DMS53 treated with DMSO at 0.1 percent for 48 hours (cell line): ENCODE measurements around the gene CDH12.
"Not testable (repeated sequence)": the region's sequence is repeated elsewhere in the genome, so short reads cannot be mapped to it uniquely, and the experiment has no call there.

Experiments
- DNase-seq: peaks from one replicate; lab custom pipeline; 2025; ENCODE audit not compliant: unreplicated experiment; lab: John Stamatoyannopoulos, UW

CDH12 gene

DNA sequence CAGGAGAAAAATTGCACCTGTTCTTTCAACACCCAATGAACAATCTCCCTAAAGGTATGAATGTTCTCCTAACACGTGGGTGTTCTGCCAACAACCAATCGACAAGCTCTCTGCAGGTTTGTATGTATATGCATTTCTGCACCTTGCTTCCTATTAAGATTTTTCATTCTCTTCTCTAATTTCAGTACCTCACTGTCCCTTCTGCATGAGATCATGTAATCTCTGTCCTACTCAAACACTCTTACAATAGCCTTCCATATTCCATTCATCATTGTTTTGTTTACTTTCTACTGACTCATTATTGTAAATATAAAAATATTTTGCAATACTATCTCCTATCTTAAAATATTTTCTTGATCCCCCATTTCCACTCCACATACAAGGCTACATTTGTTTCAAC, 382.0 kb downstream of the CDH12 start:
- peak; percentile 75 for DNase-seq

- no peak for DNase-seq
These were observed 382.7 kb downstream of the CDH12 start for GRCh38 chr5:22470408-22470807.

DNA sequence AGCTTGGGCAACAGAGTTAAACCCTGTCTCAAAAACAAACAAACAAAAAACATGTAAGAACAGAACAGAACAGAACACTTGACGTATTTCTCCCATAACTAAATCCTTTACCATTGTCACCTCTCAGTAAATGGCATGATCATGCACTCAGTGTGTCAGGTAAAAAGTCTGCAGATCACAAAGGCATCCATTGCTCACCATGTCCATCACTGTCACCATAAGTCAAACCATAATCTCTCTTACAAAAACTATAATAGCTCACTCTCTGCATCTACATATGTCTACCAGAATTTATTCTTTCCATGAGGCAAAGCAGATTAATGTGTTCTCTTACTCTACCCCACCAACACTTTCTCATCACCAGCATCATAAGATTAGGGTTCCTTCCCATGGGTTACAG, 387.5 kb downstream of the CDH12 start:
- no peak for DNase-seq

- DNase-seq, result no peak
These were observed 388.0 kb downstream of the CDH12 start for GRCh38 chr5:22465177-22465576.

DNA sequence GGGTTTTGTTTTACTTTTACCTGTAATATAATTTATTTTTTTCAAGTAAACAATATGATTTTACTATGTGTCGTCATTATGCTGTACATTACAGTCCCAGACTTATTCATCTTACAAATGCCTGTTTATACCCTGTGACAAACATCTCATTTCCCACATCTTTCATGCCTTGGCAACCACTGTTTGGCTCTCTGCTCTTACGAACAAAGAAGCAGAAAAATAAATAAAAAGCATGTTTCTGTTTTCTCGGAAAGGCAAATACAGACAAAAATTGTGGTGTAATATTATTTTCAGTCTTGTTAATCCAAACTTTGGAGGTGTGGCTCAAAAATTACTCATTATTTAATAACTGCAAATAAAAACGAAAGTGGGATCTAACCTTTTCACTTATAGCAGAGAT, 393.0 kb downstream of the CDH12 start:
- DNase-seq, result no peak

DNA sequence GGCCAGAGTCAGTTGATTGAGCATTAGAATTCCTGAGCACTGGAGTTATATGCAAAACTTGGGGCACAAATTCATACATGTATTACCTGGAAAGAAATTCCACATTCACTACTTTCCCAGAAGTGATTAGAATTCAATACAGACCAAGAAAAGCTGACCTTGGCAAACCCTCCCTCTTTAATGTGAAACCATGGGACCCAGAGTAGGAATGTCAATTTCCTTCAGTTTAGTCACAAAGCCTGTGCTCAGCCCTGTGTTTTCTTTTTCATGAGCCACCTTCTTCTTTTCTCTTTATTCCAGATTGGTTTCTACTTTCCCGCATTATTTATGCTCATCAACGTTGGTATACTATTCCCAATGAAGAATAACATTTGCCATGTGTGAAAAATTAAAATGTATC, 420.2 kb downstream of the CDH12 start:
- DNase-seq, result no peak

GRCh38 chr5:22431840-22432239, 421.3 kb downstream of the CDH12 start:
- DNase-seq, result no peak

- peak; percentile 19 for DNase-seq
These were observed 421.7 kb downstream of the CDH12 start for GRCh38 chr5:22431406-22431805.

- DNase-seq, result no peak
These were observed 441.4 kb downstream of the CDH12 start for GRCh38 chr5:22411554-22412349.

DNA sequence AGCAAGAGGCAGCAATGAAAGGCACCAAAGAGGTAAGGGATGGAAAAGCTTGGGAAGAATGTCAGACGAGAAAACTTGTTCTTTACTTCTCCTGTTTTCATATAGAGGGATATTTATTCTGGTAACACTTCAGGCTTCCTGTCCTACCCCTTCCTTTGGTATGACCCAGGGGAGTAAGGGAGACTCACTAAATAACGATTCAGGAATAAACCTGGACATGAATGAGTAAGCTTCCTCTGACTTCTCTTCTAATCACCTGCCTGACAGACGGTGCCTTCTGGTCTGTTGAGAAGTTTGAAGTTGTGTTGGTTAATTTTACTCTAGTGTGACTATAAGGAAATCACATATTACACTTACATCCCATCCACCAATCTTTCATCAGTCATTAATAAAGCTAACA, 461.2 kb downstream of the CDH12 start:
- DNase-seq, result no peak

GRCh38 chr5:22390888-22391287, 462.3 kb downstream of the CDH12 start:
- DNase-seq, result no peak

- no peak for DNase-seq
These were observed 480.1 kb downstream of the CDH12 start for GRCh38 chr5:22372826-22373660.

- DNase-seq, result no peak
These were observed 480.8 kb downstream of the CDH12 start for GRCh38 chr5:22372376-22372775.

DNA sequence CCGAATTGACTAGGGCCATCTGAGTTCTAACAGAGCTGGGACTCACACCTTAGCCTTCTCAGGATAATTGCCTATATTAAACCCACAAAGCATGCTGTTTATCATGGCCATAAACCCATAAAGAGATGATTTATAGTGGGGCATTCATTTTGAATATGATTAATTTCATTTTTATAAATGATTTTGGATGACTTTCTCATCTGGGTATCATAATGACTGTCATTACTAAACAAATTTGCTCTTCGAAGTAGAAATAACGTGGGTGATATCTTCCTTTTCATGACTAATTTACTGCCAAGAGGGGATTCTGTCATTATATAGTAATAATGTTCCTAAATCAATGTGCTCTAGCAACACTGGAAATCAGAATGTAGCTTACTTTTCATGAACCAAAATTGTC, 498.2 kb downstream of the CDH12 start:
- no peak for DNase-seq

DNA sequence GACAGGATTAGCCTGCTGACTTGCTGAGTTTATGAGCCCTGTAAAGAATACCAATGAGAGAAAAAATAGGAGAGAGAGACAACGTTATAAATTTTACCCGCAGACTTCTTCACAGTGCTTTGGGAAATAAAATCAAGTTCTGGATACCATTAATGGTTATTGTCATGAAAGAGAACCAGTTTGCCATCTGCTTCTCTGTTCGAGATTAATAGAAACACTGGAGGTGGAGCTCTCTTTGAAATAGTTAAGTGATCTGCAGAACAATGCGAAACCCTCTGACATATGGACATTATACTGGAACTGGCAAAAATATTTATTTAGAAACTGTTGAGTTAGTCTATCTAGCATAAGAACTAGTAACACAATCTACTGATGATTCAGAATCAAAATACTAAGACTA, 500.7 kb downstream of the CDH12 start:
- DNase-seq, result no peak

DNA sequence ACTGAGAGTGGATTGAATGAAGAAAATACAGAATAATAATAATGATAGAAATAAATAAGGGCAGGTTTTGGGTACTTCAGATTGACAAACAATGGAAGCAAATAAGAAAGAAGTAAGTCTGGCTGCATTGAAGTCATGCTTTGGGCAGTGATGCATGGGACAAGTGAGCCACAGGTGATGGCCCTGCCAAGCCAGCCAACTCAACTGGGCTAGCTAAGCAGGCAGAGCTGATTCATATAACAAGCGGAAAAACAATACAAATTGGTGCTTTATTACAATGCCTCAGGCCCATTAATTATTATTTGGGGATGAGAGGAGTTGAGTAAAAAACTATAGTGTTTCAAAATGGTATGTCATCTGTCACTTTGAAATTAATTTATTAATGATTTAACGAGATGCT, 502.0 kb downstream of the CDH12 start:
- no peak for DNase-seq

- DNase-seq, result no peak
These were observed 505.1 kb downstream of the CDH12 start for GRCh38 chr5:22348027-22348426.

- DNase-seq, result no peak
These were observed 509.1 kb downstream of the CDH12 start for GRCh38 chr5:22344000-22344399.

GRCh38 chr5:22341406-22341805, 511.7 kb downstream of the CDH12 start:
- no peak for DNase-seq

DNA sequence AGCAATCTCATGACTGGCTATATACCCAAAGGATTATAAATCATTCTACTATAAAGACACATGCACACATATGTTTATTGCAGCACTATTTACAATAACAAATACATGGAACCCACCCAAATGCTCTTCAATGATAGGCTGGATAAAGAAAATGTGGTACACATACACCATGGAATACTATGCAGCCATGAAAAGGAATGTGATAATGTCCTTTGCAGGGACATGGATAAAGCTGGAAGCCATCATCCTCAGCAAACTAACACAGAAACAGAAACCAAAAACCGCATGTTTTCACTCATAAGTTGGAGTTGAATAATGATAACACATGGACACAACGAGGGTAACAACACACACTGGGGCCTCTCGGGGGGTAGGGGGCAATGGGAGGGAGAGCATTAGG, 520.2 kb downstream of the CDH12 start:
- not testable (repeated sequence) for DNase-seq

DNA sequence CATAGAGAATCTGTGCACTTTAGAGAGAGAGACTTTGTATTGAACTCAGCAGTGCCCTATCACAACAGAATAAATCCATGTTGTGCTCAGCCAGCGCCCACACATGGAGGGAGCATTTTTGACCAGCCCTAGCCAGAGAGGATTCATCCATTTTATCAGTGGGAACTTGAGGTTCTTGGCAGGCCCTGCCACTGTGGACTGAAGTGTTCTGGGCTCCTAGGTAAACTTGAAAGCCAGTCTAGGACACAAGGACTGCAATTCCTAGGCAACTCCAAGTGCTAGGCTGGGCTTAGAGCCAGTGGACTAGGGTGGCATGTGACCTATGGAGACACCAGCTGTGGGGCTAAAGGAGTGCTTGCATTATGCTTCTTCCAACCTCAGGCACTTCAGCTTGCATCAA, 523.5 kb downstream of the CDH12 start:
- DNase-seq, result no peak

- DNase-seq, result no peak
These were observed 533.3 kb downstream of the CDH12 start for GRCh38 chr5:22319798-22320197.
